Measurements from ENCODE around the gene WFDC8.

- TF ChIP-seq CTCF (IDR thresholded peaks at IDR 0.05) = no peak
- no peak for TF ChIP-seq POLR2A (IDR thresholded peaks at IDR 0.05; ENCODE audit: low read length)
- no peak for TF ChIP-seq BHLHE40 (IDR thresholded peaks at IDR 0.05; ENCODE audit: low read depth, low read length)
- no peak for TF ChIP-seq ESRRA (IDR thresholded peaks at IDR 0.05; ENCODE audit: borderline replicate concordance, low read length)
- no peak for TF ChIP-seq KDM1A (IDR thresholded peaks at IDR 0.05; ENCODE audit: low read depth)
- TF ChIP-seq POLR2AphosphoS2 (conservative IDR thresholded peaks at IDR 0.05; ENCODE audit: low read length) = no peak
- TF ChIP-seq EHMT2 (IDR thresholded peaks at IDR 0.05; ENCODE audit: low read depth) = no peak
- no peak for TF ChIP-seq USF2 (IDR thresholded peaks at IDR 0.05)
Measured at GRCh38 chr20:45626540-45626939, 47.5 kb upstream of the WFDC8 start.

Data from A549 (cell line).